Breast epithelium (tissue), 4 donors: ENCODE data around the gene FAM227A. TPM values are rescaled to one million over a fixed set of nuclear protein-coding genes. Genes with fewer than 3 reads are reported as not detected.

Experiments
- DNase-seq, 2 donors: peaks; one replicate each; pipeline ENCODE4 v3.0.0-alpha.2; 2019; ENCODE audit warnings: low spot score in 2 of 2
- H3K27ac ChIP-seq, 2 donors: fragments of 200-600 bp; sonication (generic) in 1 of 2; one replicate each; pipeline ENCODE4 v1.5.1; 2016 to 2019; ENCODE audit warnings: mild to moderate bottlenecking in 1 of 2
- H3K27me3 ChIP-seq, 2 donors: fragments of 200-600 bp; sonication (generic) in 1 of 2; one replicate each; pipeline versions ENCODE4 v1.5.1 to v1.6.0; 2017 to 2019; ENCODE audit warnings: control low read depth in 1 of 2, mild to moderate bottlenecking in 1 of 2
- H3K36me3 ChIP-seq: fragments of 200-600 bp; one replicate; pipeline ENCODE4 v1.5.1; 2019
- H3K4me1 ChIP-seq, 2 donors: fragments of 200-600 bp; sonication (generic); one replicate each; pipeline ENCODE4 v1.5.1; 2016 to 2019; ENCODE audit warnings: control low read depth in 1 of 2
- H3K4me3 ChIP-seq, 3 donors: fragments of 200-600 bp; sonication (generic); 1 replicate in 2 of 3; 2 replicates in 1 of 3; pipeline ENCODE4 v1.5.1; 2016 to 2019; ENCODE audit warnings: mild to moderate bottlenecking in 3 of 3, moderate library complexity in 2 of 3
- H3K9me3 ChIP-seq, 2 donors: fragments of 200-600 bp; sonication (generic) in 1 of 2; one replicate each; pipeline ENCODE4 v1.5.1; 2016 to 2019; ENCODE audit warnings: control low read depth in 1 of 2
- CTCF ChIP-seq, 3 donors: fragments of 450-650 bp; IDR thresholded peaks; one replicate each; pipeline ENCODE4 v1.5.1; 2016 to 2017; ENCODE audit warnings: antibody characterized with exemption in 3 of 3, mild to moderate bottlenecking in 3 of 3, moderate library complexity in 3 of 3
- POLR2A ChIP-seq: fragments of 450-650 bp; IDR thresholded peaks from one replicate; pipeline ENCODE4 v1.6.1; 2016; ENCODE audit warnings: antibody characterized with exemption, mild to moderate bottlenecking, moderate library complexity
- POLR2AphosphoS5 ChIP-seq, 3 donors: sonication (generic); formaldehyde crosslinking; IDR thresholded peaks; one replicate each; pipeline ENCODE4 v1.6.1; 2017; ENCODE audit warnings: antibody characterized with exemption in 3 of 3
- intact Hi-C: fragments of 100-400 bp; cut with DNase I; formaldehyde crosslinking; loops from one replicate; pipeline ENCODE4 v1.15.1; 2023; ENCODE audit warnings: low total_unique reads
- total RNA-seq, 3 donors: library from RNA; depleted of rRNA; stranded (reverse); fragments of >200 nt; gene quantifications; one replicate each; pipeline ENCODE4 v1.1.0, GENCODE V29; 2016

The FAM227A gene
- total RNA-seq, 3 donors from 2014 or later, result 0.16 to 7.9 (median 6.3) TPM

GRCh38 chr22:38700270-38700788 is 44.1 kb upstream of the FAM227A start:
- Histone ChIP-seq H3K27ac (peak overlapping the region; percentile 91 to 99), H3K4me3 (peak overlapping the region; percentile 74 to 97 (median 89)), H3K36me3 (no peaks in the 10 kb centered on the region), H3K4me1 (peaks cover 0 to 30% of the 10 kb centered on the region in 2 donors), H3K27me3 (no peaks in the 10 kb centered on the region), H3K9me3 (no peaks in the 10 kb centered on the region)
- peak in 1 of 2 donors; percentile 66 for DNase-seq
- intact Hi-C loops, result loop anchor here (10.0 kb wide), 1 partner anchor 54 kb away; the partner anchor contains the start of gene SUN2
- TF ChIP-seq POLR2A (no peak), POLR2AphosphoS5 (IDR thresholded peaks at IDR 0.05) (no peak), CTCF (IDR thresholded peaks at IDR 0.05) (no peak)

GRCh38 chr22:38699784-38700183 is 43.6 kb upstream of the FAM227A start:
- H3K27me3 ChIP-seq, result no peaks in the 10 kb centered on the region
- no peaks in the 10 kb centered on the region for H3K9me3 ChIP-seq
- H3K36me3 ChIP-seq, result no peaks in the 10 kb centered on the region
- H3K4me1 ChIP-seq, result peaks cover 0 to 30% of the 10 kb centered on the region in 2 donors
- DNase-seq, result no peak
- intact Hi-C loops, result loop anchor here (10.0 kb wide), 1 partner anchor 55 kb away; the partner anchor contains the start of gene SUN2
- TF ChIP-seq CTCF (IDR thresholded peaks at IDR 0.05) (no peak), POLR2A (no peak), POLR2AphosphoS5 (IDR thresholded peaks at IDR 0.05) (no peak)
- H3K27ac ChIP-seq, result peak overlapping the region; percentile 91 to 99
- H3K4me3 ChIP-seq, result peak overlapping the region; percentile 74 to 97 (median 89)

GRCh38 chr22:38699143-38699542 is 43.0 kb upstream of the FAM227A start:
- Histone ChIP-seq H3K27ac (peak overlapping the region; percentile 91 to 99), H3K4me3 (peak overlapping the region; percentile 74 to 97 (median 89)), H3K4me1 (peaks cover 0 to 30% of the 10 kb centered on the region in 2 donors), H3K36me3 (no peaks in the 10 kb centered on the region), H3K27me3 (no peaks in the 10 kb centered on the region), H3K9me3 (no peaks in the 10 kb centered on the region)
- intact Hi-C loops, result no loop called here
- no peak for DNase-seq
- no peak for TF ChIP-seq POLR2AphosphoS5 (IDR thresholded peaks at IDR 0.05)
- no peak for TF ChIP-seq POLR2A
- no peak for TF ChIP-seq CTCF (IDR thresholded peaks at IDR 0.05)

- Histone ChIP-seq H3K9me3 (no peaks in the 10 kb centered on the region), H3K27ac (peak overlapping the region; percentile 91 to 99), H3K36me3 (no peaks in the 10 kb centered on the region), H3K27me3 (no peaks in the 10 kb centered on the region), H3K4me3 (peak overlapping the region; percentile 74 to 97 (median 89)), H3K4me1 (peaks cover 0 to 30% of the 10 kb centered on the region in 2 donors)
- no peak for DNase-seq
- intact Hi-C loops, result no loop called here
- TF ChIP-seq CTCF (IDR thresholded peaks at IDR 0.05) (no peak), POLR2A (no peak), POLR2AphosphoS5 (IDR thresholded peaks at IDR 0.05) (no peak)
Observed at GRCh38 chr22:38698407-38699094, 42.4 kb upstream of the FAM227A start.

- intact Hi-C loops, result no loop called here
- H3K27me3 ChIP-seq, result no peaks in the 10 kb centered on the region
- H3K27ac ChIP-seq, result peak overlapping the region; percentile 62 to 91
- no peak for DNase-seq
- H3K4me1 ChIP-seq, result peaks cover 0 to 30% of the 10 kb centered on the region in 2 donors
- TF ChIP-seq POLR2AphosphoS5 (IDR thresholded peaks at IDR 0.05), result no peak
- TF ChIP-seq CTCF (IDR thresholded peaks at IDR 0.05), result no peak
- TF ChIP-seq POLR2A, result no peak
- peak overlapping the region in 1 of 3 donors; percentile 97 for H3K4me3 ChIP-seq
- H3K9me3 ChIP-seq, result no peaks in the 10 kb centered on the region
- no peaks in the 10 kb centered on the region for H3K36me3 ChIP-seq
Observed at GRCh38 chr22:38697425-38698089, 41.4 kb upstream of the FAM227A start.
